Body of pancreas (tissue), 4 donors: Measurements from ENCODE around the gene TSFM.

Experiments
- POLR2A ChIP-seq, 3 donors: fragments of 450-650 bp; IDR thresholded peaks; one replicate each; pipeline ENCODE4 v1.6.1; 2016; ENCODE audit warnings: antibody characterized with exemption in 3 of 3, mild to moderate bottlenecking in 2 of 3
- TF ChIP-seq, protein P1 (sequence below), 7 experiments: fragments of 450-650 bp in 4 of 7; fragments of 200-600 bp in 3 of 7; sonication (generic) in 3 of 7; IDR thresholded peaks; one replicate each; pipeline ENCODE4 v1.5.1; 2016 to 2019; ENCODE audit warnings: antibody characterized with exemption in 7 of 7

DNA sequence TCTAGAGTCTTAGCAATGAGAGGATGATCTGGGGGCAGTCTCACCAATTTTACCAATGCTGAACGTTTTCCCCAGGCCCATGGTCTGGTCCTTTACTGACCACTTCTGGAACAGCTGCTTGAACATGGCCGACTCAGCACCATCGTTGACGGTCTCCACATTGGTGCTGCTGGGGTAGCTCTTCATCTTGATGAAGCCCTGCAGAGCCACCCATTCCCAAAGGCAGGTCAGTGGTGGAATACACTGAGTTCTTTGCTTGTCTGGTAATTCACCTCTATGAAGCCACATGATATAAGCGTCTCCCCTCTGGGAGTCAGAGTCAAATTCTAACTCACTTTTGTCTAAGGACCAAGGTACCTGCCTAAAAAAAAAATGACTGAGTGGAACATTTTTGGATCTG is 25.8 kb downstream of the TSFM start:
- TF ChIP-seq, protein P1, sequence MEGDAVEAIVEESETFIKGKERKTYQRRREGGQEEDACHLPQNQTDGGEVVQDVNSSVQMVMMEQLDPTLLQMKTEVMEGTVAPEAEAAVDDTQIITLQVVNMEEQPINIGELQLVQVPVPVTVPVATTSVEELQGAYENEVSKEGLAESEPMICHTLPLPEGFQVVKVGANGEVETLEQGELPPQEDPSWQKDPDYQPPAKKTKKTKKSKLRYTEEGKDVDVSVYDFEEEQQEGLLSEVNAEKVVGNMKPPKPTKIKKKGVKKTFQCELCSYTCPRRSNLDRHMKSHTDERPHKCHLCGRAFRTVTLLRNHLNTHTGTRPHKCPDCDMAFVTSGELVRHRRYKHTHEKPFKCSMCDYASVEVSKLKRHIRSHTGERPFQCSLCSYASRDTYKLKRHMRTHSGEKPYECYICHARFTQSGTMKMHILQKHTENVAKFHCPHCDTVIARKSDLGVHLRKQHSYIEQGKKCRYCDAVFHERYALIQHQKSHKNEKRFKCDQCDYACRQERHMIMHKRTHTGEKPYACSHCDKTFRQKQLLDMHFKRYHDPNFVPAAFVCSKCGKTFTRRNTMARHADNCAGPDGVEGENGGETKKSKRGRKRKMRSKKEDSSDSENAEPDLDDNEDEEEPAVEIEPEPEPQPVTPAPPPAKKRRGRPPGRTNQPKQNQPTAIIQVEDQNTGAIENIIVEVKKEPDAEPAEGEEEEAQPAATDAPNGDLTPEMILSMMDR (IDR thresholded peaks at IDR 0.05) = no peak
- no peak for TF ChIP-seq POLR2A (IDR thresholded peaks at IDR 0.05)
